ENCODE measurements around the gene KSR2. TPM values are rescaled to one million over a fixed set of nuclear protein-coding genes. Genes with fewer than 3 reads are reported as not detected.

The KSR2 gene
- total RNA-seq, 2 experiments from 2014 or later = 0.03 to 0.15 TPM

DNA sequence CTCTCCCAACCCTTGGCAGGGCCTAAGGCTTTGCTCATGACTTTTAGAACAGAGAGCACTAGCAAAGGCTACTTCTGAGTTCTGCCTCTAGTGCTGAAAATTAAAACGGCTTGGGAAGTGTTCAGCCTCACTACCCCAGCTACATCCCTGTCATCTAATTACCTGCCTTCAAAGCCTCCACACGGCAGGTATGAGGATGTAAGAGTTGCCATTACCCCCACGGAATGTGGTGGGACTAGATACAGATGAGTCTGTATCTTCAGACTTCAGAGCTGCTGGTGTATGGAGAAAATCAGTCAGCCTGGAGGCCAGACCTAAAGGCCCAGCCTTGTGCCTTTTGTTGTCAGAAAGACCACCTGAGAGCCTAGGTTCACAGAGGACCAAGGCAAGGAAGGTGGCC is 392.7 kb downstream of the KSR2 start:
- BruUV-seq (replicated peaks) = no TSS peak
- Histone ChIP-seq H3K4me2 (ENCODE audit: low read length) (no peak overlapping the region), H3K9me3 (ENCODE audit: low read length) (no peaks in the 10 kb centered on the region), H3K27ac (ENCODE audit: low read depth, low read length, poor library complexity, severe bottlenecking) (no peak overlapping the region), H3K4me3 (ENCODE audit: low read depth, low read length, poor library complexity, severe bottlenecking) (no peak overlapping the region), H3K9me2 (ENCODE audit: insufficient read depth, low read length) (no peaks in the 10 kb centered on the region), H4K20me1 (ENCODE audit: insufficient read depth, low read length) (no peaks in the 10 kb centered on the region), H2AFZ (ENCODE audit: low read length) (no peak overlapping the region), H3K4me1 (ENCODE audit: insufficient read depth, low read length, poor library complexity, severe bottlenecking) (no peaks in the 10 kb centered on the region), H3K36me3 (ENCODE audit: insufficient read depth, low read length) (no peaks in the 10 kb centered on the region), H3K79me2 (ENCODE audit: insufficient read depth, low read depth, low read length) (no peaks in the 10 kb centered on the region)
- DNase-seq (ENCODE audit: low spot score) = no peak
- ChIA-PET POLR2A (interaction anchor here (0.5 kb wide), 1 partner anchor 10 kb away, joined by 3 read pairs; no protein-coding TSS in a partner anchor), CTCF (ENCODE audit: unreplicated experiment) (no interaction called here)
- intact Hi-C loops (cut with micrococcal nuclease; ENCODE audit: unreplicated experiment) = no loop called here
- no peak for TF ChIP-seq EZH2phosphoT487 (IDR thresholded peaks at IDR 0.05; ENCODE audit: borderline replicate concordance, low read depth, low read length)
- TF ChIP-seq, protein P1, sequence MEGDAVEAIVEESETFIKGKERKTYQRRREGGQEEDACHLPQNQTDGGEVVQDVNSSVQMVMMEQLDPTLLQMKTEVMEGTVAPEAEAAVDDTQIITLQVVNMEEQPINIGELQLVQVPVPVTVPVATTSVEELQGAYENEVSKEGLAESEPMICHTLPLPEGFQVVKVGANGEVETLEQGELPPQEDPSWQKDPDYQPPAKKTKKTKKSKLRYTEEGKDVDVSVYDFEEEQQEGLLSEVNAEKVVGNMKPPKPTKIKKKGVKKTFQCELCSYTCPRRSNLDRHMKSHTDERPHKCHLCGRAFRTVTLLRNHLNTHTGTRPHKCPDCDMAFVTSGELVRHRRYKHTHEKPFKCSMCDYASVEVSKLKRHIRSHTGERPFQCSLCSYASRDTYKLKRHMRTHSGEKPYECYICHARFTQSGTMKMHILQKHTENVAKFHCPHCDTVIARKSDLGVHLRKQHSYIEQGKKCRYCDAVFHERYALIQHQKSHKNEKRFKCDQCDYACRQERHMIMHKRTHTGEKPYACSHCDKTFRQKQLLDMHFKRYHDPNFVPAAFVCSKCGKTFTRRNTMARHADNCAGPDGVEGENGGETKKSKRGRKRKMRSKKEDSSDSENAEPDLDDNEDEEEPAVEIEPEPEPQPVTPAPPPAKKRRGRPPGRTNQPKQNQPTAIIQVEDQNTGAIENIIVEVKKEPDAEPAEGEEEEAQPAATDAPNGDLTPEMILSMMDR (conservative IDR thresholded peaks at IDR 0.05; ENCODE audit: low read length) = no peak

DNA sequence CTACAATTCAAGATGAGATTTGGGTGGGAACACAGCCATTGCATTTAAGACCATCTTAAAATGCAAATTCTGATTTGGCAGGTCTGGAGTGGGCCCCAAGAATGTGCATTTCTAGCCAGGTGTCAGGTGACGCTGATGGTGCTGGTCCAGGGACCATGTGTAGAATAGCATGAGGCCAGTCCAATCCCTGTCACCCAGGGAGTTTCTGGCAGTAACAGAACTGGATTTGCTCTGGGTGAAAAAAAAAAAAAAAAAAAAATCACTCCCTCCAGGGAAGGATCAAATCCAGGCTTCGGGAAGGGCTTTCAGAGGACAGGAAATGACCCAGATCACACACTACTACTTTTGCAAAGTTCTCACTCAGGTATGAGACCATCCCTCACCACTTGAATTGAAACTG is 394.1 kb downstream of the KSR2 start:
- BruUV-seq (replicated peaks) = no TSS peak
- H2AFZ ChIP-seq (ENCODE audit: low read length) = no peak overlapping the region
- no peak overlapping the region for H3K4me3 ChIP-seq (ENCODE audit: low read depth, low read length, poor library complexity, severe bottlenecking)
- no peaks in the 10 kb centered on the region for H3K4me1 ChIP-seq (ENCODE audit: insufficient read depth, low read length, poor library complexity, severe bottlenecking)
- no peak overlapping the region for H3K27ac ChIP-seq (ENCODE audit: low read depth, low read length, poor library complexity, severe bottlenecking)
- ChIA-PET CTCF (ENCODE audit: unreplicated experiment) (no interaction called here), POLR2A (interaction anchor here (0.6 kb wide), 1 partner anchor 116 kb away, joined by 3 read pairs; no protein-coding TSS in a partner anchor)
- H3K36me3 ChIP-seq (ENCODE audit: insufficient read depth, low read length) = no peaks in the 10 kb centered on the region
- H4K20me1 ChIP-seq (ENCODE audit: insufficient read depth, low read length) = no peaks in the 10 kb centered on the region
- no peaks in the 10 kb centered on the region for H3K79me2 ChIP-seq (ENCODE audit: insufficient read depth, low read depth, low read length)
- H3K9me2 ChIP-seq (ENCODE audit: insufficient read depth, low read length) = no peaks in the 10 kb centered on the region
- H3K4me2 ChIP-seq (ENCODE audit: low read length) = no peak overlapping the region
- intact Hi-C loops (cut with micrococcal nuclease; ENCODE audit: unreplicated experiment) = no loop called here
- TF ChIP-seq EZH2phosphoT487 (IDR thresholded peaks at IDR 0.05; ENCODE audit: borderline replicate concordance, low read depth, low read length) = no peak
- TF ChIP-seq, protein P1 (conservative IDR thresholded peaks at IDR 0.05; ENCODE audit: low read length) = no peak
- no peaks in the 10 kb centered on the region for H3K9me3 ChIP-seq (ENCODE audit: low read length)
- no peak for DNase-seq (ENCODE audit: low spot score)

DNA sequence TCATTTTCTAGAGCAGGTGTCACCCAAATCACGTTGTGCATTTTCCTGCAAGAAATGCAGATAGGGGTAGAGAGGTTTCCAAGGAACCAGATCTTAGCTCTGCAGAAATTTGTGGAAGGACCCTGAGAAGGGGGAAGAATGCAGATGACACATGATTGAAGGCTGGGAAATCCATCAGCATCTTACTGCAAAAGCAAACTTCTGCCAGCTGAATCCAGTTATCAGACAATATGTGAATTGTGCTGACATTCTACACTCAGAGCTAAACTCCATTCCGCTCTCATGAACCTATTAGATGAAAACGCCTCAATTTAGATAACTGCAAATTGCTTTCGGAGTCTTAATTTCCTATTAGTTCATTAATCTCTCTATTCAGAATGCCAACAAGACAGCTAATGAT is 396.0 kb downstream of the KSR2 start:
- H3K79me2 ChIP-seq (ENCODE audit: insufficient read depth, low read depth, low read length) = no peaks in the 10 kb centered on the region
- no peak overlapping the region for H3K4me3 ChIP-seq (ENCODE audit: low read depth, low read length, poor library complexity, severe bottlenecking)
- H3K4me2 ChIP-seq (ENCODE audit: low read length) = no peak overlapping the region
- H3K4me1 ChIP-seq (ENCODE audit: insufficient read depth, low read length, poor library complexity, severe bottlenecking) = no peaks in the 10 kb centered on the region
- no peak for DNase-seq (ENCODE audit: low spot score)
- BruUV-seq (replicated peaks) = no TSS peak
- H3K27ac ChIP-seq (ENCODE audit: low read depth, low read length, poor library complexity, severe bottlenecking) = no peak overlapping the region
- no peaks in the 10 kb centered on the region for H3K9me2 ChIP-seq (ENCODE audit: insufficient read depth, low read length)
- CTCF ChIA-PET (ENCODE audit: unreplicated experiment) = no interaction called here
- H2AFZ ChIP-seq (ENCODE audit: low read length) = no peak overlapping the region
- H4K20me1 ChIP-seq (ENCODE audit: insufficient read depth, low read length) = no peaks in the 10 kb centered on the region
- POLR2A ChIA-PET = no interaction called here
- no peaks in the 10 kb centered on the region for H3K36me3 ChIP-seq (ENCODE audit: insufficient read depth, low read length)
- H3K9me3 ChIP-seq (ENCODE audit: low read length) = no peaks in the 10 kb centered on the region
- intact Hi-C loops (cut with micrococcal nuclease; ENCODE audit: unreplicated experiment) = no loop called here
- TF ChIP-seq, protein P1 (conservative IDR thresholded peaks at IDR 0.05; ENCODE audit: low read length) = no peak
- TF ChIP-seq EZH2phosphoT487 (IDR thresholded peaks at IDR 0.05; ENCODE audit: borderline replicate concordance, low read depth, low read length) = no peak

All from OCI-LY7 (cell line).